Ammon's horn (tissue), 1 donor: Measurements from ENCODE around the gene KNDC1.

Source experiments
- DNase-seq: peaks from one replicate; pipeline ENCODE4 v3.0.0-alpha.2; 2016; ENCODE audit warnings: low spot score

Gene KNDC1

GRCh38 chr10:133206356-133207040, 46.5 kb downstream of the KNDC1 start:
- DNase-seq = no peak

GRCh38 chr10:133207041-133207600, 47.1 kb downstream of the KNDC1 start:
- DNase-seq = no peak

DNA sequence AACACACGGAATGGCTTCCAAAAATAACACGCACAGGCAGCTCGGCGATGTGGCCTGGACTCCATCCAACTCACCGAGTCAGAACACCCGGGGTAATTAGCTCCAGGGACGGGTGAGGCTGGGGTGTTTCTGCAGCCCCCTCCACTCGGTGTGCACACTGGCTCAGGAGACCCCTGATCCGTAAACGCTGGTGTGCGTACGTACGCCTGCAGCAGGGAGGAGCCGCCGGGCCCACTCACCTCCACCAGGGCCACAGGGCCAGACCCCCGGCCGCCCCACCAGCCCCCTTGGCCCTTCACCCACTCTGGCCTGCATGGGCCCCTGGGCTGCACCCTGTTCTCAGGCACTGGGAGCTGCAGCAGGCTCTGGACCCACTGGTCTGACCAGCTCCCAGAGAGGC, 47.6 kb downstream of the KNDC1 start:
- DNase-seq = no peak

GRCh38 chr10:133208466-133208865, 48.4 kb downstream of the KNDC1 start:
- no peak for DNase-seq

DNA sequence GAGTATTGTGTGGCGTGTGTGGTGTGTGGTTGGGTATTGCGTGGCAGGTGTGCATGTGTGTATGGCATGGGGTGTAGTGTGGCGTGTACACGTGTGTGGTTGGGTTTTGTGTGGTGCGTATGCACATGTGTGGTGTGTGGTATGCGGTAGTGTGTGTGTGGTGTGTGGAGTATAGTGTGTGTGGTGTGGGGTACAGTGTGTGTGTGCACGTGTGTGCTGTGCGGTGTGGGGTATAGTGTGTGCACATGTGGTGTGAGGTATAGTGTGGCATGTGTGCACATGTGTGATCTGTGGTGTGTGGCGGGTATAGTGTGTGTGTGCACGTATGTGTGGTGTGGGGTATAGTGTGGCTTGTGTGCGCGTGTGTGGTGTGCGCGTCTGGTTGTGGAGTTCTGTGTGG, 49.1 kb downstream of the KNDC1 start:
- DNase-seq = no peak

DNA sequence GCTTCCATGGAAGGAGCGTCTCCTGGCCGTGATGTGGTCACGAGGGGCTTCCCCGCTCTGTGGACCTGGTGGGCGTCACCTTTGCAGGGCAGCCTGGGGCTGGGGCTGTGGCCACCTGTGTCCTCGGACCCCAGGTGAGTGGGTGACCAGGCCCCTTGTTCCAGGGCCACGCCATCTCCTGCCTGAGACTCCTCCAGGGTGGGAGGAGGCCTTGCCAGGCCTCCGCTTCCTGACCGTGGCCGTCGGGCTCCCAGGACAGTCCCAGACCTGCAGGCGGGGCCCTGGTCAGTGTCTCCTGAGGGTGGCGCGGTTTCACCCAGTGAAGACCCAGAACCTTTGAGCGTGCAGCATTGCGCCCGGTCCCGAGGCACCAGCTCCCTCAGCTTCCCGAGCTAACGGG, 49.6 kb downstream of the KNDC1 start:
- DNase-seq = no peak

DNA sequence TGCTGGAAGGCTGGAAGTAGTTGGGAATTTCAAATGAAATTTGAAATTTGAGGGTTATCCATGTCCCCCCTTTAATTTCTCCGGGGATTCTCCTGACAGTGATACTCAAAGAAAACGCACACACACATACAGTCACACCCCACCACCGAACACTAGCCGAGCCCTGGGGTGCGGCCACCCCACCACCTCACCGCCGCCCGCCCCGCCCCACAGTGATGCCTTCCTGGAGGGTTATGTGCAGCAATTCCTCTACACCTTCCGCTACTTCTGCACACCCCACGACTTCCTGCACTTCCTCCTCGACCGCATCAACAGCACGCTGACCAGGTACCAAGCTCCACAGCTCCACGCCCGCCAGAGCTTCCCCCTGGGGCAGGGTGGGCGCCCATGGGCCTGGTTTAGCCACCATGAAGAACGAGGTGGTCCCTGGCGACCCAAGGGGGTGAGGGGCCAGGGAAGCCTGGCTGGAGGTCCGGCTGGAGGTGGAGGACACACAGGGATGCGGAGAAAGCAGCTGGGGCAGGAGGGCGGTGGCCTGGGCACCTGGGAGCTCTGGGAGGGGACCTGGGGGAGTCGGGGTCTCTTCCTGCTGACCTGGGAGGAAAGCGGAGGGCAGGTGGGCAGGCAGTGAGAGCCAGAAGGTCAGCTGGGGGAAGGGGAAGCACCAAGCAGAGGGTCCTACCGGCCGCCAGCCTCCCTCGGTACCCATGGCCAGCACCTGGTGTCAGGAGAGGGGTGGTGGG, 50.5 kb downstream of the KNDC1 start:
- no peak for DNase-seq

GRCh38 chr10:133211141-133211830, 51.3 kb downstream of the KNDC1 start:
- DNase-seq = no peak

DNA sequence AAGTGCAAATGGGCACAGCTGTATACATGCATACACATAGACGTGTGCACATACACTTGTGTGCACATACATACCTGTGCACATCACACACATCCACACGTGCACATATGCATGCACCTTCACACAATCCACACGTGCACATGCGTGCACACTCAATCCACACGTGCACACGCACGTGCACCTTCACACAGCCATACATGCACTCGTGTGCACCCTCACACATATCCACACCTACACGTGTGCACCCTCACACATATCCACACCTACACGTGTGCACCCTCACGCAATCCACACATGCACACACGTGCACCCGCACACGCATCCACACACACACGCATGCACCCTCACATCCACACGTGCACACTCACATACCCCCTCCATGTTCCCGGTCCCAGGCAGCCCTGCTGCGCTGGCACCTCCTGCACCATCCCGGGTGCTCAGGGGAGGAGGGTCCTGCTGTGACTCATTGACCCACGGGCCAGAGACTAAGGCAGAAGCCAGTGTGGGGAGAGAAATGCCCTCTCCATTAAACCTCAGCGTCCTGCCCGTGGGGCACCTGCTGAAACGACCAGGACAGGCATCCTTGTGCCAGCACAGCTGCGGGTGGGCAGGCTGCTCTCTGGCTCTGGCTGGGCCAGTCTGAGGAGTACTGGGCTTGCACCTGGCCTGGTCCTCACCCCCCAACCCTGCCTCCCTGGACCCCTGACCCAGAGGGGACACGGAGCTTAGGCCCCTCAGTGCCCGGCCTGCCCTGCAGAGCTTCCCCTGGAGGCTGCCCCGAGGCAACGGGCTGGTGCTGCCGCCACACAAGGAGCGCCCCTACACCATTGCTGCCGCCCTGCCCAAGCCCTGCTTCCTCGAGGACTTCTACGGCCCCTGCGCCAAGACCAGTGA, 52.2 kb downstream of the KNDC1 start:
- DNase-seq = no peak

DNA sequence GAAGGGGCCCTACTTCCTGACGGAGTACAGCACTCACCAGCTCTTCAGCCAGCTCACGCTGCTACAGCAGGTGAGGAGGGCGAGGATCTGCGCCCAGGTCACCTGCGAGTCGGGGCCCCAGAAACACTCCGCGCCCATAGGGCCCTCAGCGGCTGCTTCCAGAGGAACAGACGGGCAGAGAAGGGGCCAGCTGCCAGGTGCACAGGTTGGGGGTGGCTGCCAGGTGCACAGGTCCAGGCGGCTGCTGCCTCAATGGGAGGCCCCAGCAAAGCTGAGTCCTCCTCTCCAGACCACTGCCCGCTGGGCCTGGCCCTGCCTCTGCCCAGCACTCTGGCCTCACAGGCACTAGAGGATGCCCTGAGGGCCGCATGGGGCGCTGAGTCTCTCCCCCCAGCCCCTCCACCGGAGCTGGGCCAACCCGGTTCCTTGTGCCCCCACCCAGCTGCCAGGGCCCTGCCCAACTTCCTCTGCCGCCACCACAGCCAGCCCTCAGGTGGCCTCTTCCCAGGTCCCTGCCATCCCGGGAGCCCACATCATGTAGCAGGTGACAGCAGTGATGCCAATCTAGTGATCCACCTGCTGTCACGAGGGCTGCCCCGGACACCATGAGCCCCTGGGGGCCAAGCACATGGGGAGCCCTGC, 53.0 kb downstream of the KNDC1 start:
- no peak for DNase-seq

- no peak for DNase-seq
Observed at GRCh38 chr10:133213641-133214467, 53.8 kb downstream of the KNDC1 start.

- no peak for DNase-seq
Observed at GRCh38 chr10:133214468-133215410, 54.7 kb downstream of the KNDC1 start.

- DNase-seq = no peak
Observed at GRCh38 chr10:133215586-133215985, 55.6 kb downstream of the KNDC1 start.

GRCh38 chr10:133216776-133217175, 56.8 kb downstream of the KNDC1 start:
- no peak for DNase-seq

GRCh38 chr10:133217800-133218589, 58.0 kb downstream of the KNDC1 start:
- no peak for DNase-seq

DNA sequence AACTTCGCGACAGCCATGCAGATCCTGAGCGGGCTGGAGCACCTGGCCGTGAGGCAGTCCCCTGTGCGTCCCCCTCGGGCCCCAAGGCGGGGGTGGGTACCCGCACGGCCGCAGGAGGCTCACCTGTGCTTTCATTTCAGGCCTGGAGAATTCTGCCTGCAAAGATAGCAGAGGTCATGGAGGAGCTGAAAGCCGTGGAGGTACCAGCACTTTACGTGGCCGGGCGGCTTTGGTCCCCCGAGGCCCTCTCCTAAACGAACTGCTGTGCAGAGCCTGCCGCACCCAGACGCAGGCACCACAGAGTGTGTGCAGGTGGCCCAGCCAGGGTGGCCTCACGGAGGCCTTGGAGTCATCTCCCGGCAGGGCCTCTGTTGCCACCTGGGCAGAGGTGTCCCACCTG, 58.9 kb downstream of the KNDC1 start:
- no peak for DNase-seq

DNA sequence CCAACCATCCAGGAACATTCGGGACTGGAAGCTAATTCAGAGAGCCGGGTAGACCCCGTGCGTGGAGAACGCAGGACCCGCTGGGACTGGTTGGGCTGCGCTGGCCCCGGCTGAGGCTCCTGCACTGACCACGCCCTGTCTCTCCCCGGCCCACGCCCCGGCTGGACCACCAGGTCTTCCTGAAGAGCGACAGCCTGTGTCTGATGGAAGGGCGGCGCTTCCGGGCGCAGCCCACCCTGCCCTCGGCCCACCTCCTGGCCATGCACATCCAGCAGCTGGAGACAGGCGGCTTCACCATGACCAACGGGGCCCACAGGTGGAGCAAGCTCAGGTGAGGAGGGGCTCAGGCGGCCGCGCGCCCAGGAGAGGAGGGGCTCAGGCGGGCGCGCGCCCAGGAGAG, 59.8 kb downstream of the KNDC1 start:
- no peak for DNase-seq

- no peak for DNase-seq
Observed at GRCh38 chr10:133221331-133221730, 61.3 kb downstream of the KNDC1 start.
